ENCODE measurements around the gene TMA7.
A peak's percentile ranks its signal among the peaks of the same experiment; 100 is the strongest.

TMA7 gene

GRCh38 chr3:48465237-48465530, 25.1 kb downstream of the TMA7 start:
- Histone ChIP-seq H3K27me3 (ENCODE audit: insufficient read depth, poor library complexity, severe bottlenecking) (no peaks in the 10 kb centered on the region), H3K27ac (replicated peaks) (peak overlapping the region; percentile 85), H3K4me3 (replicated peaks; ENCODE audit: insufficient read depth, low read length) (no peak overlapping the region)
- TF ChIP-seq POLR2AphosphoS5 (IDR thresholded peaks at IDR 0.05; ENCODE audit: low read depth) (no peak), GABPA (IDR thresholded peaks at IDR 0.05; ENCODE audit: low read depth) (no peak), REST (IDR thresholded peaks at IDR 0.05; ENCODE audit: insufficient replicate concordance, low read depth) (no peak), CTCF (IDR thresholded peaks at IDR 0.05; ENCODE audit: insufficient read depth, low read length) (no peak), SPI1 (IDR thresholded peaks at IDR 0.05; ENCODE audit: borderline replicate concordance, low read depth) (no peak)
- no peak for DNase-seq (ENCODE audit: low read depth in 1 of 2, low spot score in 1 of 2)

GRCh38 chr3:48465531-48466378, 25.7 kb downstream of the TMA7 start:
- DNase-seq (ENCODE audit: low read depth in 1 of 2, low spot score in 1 of 2): peak; percentile 82 to 95
- Histone ChIP-seq H3K27me3 (ENCODE audit: insufficient read depth, poor library complexity, severe bottlenecking) (no peaks in the 10 kb centered on the region), H3K27ac (replicated peaks) (peak overlapping the region; percentile 85), H3K4me3 (replicated peaks; ENCODE audit: insufficient read depth, low read length) (peak overlapping the region; percentile 57)
- TF ChIP-seq GABPA (IDR thresholded peaks at IDR 0.05; ENCODE audit: low read depth) (no peak), CTCF (IDR thresholded peaks at IDR 0.05; ENCODE audit: insufficient read depth, low read length) (peak; percentile 33), SPI1 (IDR thresholded peaks at IDR 0.05; ENCODE audit: borderline replicate concordance, low read depth) (no peak), REST (IDR thresholded peaks at IDR 0.05; ENCODE audit: insufficient replicate concordance, low read depth) (no peak), POLR2AphosphoS5 (IDR thresholded peaks at IDR 0.05; ENCODE audit: low read depth) (peak; percentile 88)

- TF ChIP-seq REST (IDR thresholded peaks at IDR 0.05; ENCODE audit: insufficient replicate concordance, low read depth): no peak
- peak; percentile 14 for TF ChIP-seq POLR2AphosphoS5 (IDR thresholded peaks at IDR 0.05; ENCODE audit: low read depth)
- TF ChIP-seq GABPA (IDR thresholded peaks at IDR 0.05; ENCODE audit: low read depth): no peak
- Histone ChIP-seq H3K27me3 (ENCODE audit: insufficient read depth, poor library complexity, severe bottlenecking) (no peaks in the 10 kb centered on the region), H3K27ac (replicated peaks) (peak overlapping the region; percentile 85), H3K4me3 (replicated peaks; ENCODE audit: insufficient read depth, low read length) (peak overlapping the region; percentile 57)
- DNase-seq (ENCODE audit: low read depth in 1 of 2, low spot score in 1 of 2): peak; percentile 40 to 43
Measured at GRCh38 chr3:48466386-48467109, 26.5 kb downstream of the TMA7 start.

All from HL-60 (cell line).